HepG2 (cell line): ENCODE measurements around the gene SPON2. TPM values are rescaled to one million over a fixed set of nuclear protein-coding genes. Genes with fewer than 3 reads are reported as not detected.

ENCODE experiments used
- ATAC-seq: fragments of 200-7000 bp; cut with Tn5 transposase; 3 replicates; pipeline ENCODE4 v1.9.1; 2020; ENCODE audit warnings: mild to moderate bottlenecking, moderate library complexity
- BruUV-seq: library from RNA; stranded (reverse); fragments of 400-500 nt; replicated peaks from 2 replicates; lab custom pipeline; 2021; lab: Mats Ljungman, UMichigan
- CTCF ChIA-PET: fragments of 300-600 bp; formaldehyde crosslinking; extraction: SDS; loops from one replicate; lab custom pipeline; 2021; ENCODE audit warnings: low total read pairs, inconsistent platforms, low intra/inter-chr PET ratio; lab: Yijun Ruan, JAX
- POLR2A ChIA-PET: fragments of 350-600 bp; sonication (Branson Sonifier 250); formaldehyde crosslinking; loops from one replicate; lab custom pipeline; 2020; ENCODE audit warnings: antibody characterized with exemption, inconsistent platforms; lab: Yijun Ruan, JAX
- DNase-seq: peaks from one replicate; pipeline ENCODE4 v3.0.0-alpha.2; 2015; ENCODE audit warnings: low spot score
- FAIRE-seq: peaks from 3 replicates; lab custom pipeline; 2011; peaks lifted over from hg19 to GRCh38; lab: Jason Lieb, UNC
- H2AFZ ChIP-seq: one replicate; pipeline ENCODE4 v1.6.1; 2011; ENCODE audit warnings: low read length, inconsistent platforms
- H3K27ac ChIP-seq: fragments of 300-600 bp; 3 replicates; pipeline ENCODE4 v1.8.0; 2011; ENCODE audit warnings: mixed run types, mild to moderate bottlenecking, mixed read lengths, low read length, inconsistent platforms; ENCODE audit not compliant: insufficient read depth; ENCODE audit errors: extremely low read length
- H3K27me3 ChIP-seq, 2 experiments: fragments of 200-600 bp in 1 of 2; 2 replicates in 1 of 2; 3 replicates in 1 of 2; pipeline versions ENCODE4 v1.6.0 to v1.8.0; 2011; ENCODE audit warnings: low read length in 2 of 2, mild to moderate bottlenecking in 2 of 2, moderate library complexity in 2 of 2, inconsistent platforms in 1 of 2; ENCODE audit not compliant: insufficient read depth in 2 of 2, control insufficient read depth in 1 of 2
- H3K36me3 ChIP-seq, 2 experiments: fragments of 200-600 bp in 1 of 2; replicated peaks in 1 of 2; 2 replicates in 1 of 2; 3 replicates in 1 of 2; pipeline versions ENCODE4 v1.5.1 to v1.8.0; 2011; ENCODE audit warnings: low read length in 2 of 2, inconsistent platforms in 1 of 2; ENCODE audit not compliant: insufficient read depth in 2 of 2, control insufficient read depth in 1 of 2
- H3K4me1 ChIP-seq: 2 replicates; pipeline ENCODE4 v1.5.1; 2012; ENCODE audit warnings: low read length, inconsistent platforms; ENCODE audit not compliant: insufficient read depth
- H3K4me2 ChIP-seq: 2 replicates; pipeline ENCODE4 v1.6.0; 2011; ENCODE audit warnings: low read depth, low read length, inconsistent platforms
- H3K4me3 ChIP-seq, 3 experiments: fragments of 200-600 bp in 1 of 3; sonication (generic), shearing (Covaris generic) in 1 of 3; replicated peaks in 1 of 3; 2 replicates each; pipeline ENCODE4 v1.5.1; 2011 to 2016; ENCODE audit warnings: low read length in 3 of 3, inconsistent platforms in 2 of 3, low read depth in 2 of 3, mild to moderate bottlenecking in 2 of 3, control low read depth in 1 of 3, mixed read lengths in 1 of 3; ENCODE audit not compliant: insufficient read depth in 1 of 3
- H3K79me2 ChIP-seq: one replicate; pipeline ENCODE4 v1.6.1; 2011; ENCODE audit warnings: low read length, inconsistent platforms; ENCODE audit not compliant: insufficient read depth
- H3K9ac ChIP-seq: 2 replicates; pipeline ENCODE4 v1.6.0; 2011; ENCODE audit warnings: mild to moderate bottlenecking, low read depth, low read length, inconsistent platforms; ENCODE audit not compliant: insufficient read depth
- H3K9me3 ChIP-seq: 2 replicates; pipeline ENCODE4 v1.5.1; 2012; ENCODE audit warnings: mild to moderate bottlenecking, low read length
- H4K20me1 ChIP-seq: 2 replicates; pipeline ENCODE4 v1.6.0; 2011; ENCODE audit warnings: inconsistent platforms, mild to moderate bottlenecking, low read length, moderate library complexity; ENCODE audit not compliant: insufficient read depth
- ATF6 ChIP-seq: sonication (generic); formaldehyde crosslinking; conservative IDR thresholded peaks from 2 replicates; pipeline ENCODE4 v1.4.0; 2020; ENCODE audit warnings: missing genetic modification reagents
- CBX2 ChIP-seq, 2 experiments: fragments of 200-600 bp in 1 of 2; sonication (generic); formaldehyde crosslinking in 1 of 2; IDR thresholded peaks; 2 replicates each; pipeline versions ENCODE4 v1.7.0 to v1.8.1; 2018 to 2022; ENCODE audit warnings: low read depth in 2 of 2, low read length in 1 of 2, mild to moderate bottlenecking in 1 of 2, missing genetic modification reagents in 1 of 2
- KLF16 ChIP-seq, 2 experiments: sonication (generic) in 1 of 2; formaldehyde crosslinking in 1 of 2; IDR thresholded peaks; 2 replicates each; pipeline versions ENCODE4 v1.6.1 to v1.8.0; 2016 to 2023; ENCODE audit warnings: missing genetic modification reagents in 2 of 2, missing compliant biosample characterization in 1 of 2
- MEF2D ChIP-seq: sonication (generic); formaldehyde crosslinking; IDR thresholded peaks from 2 replicates; pipeline ENCODE4 v1.5.1; 2020; ENCODE audit warnings: mild to moderate bottlenecking, missing genetic modification reagents
- THAP11 ChIP-seq: IDR thresholded peaks from 2 replicates; pipeline ENCODE4 v1.6.1; 2016; ENCODE audit warnings: missing biosample characterization, missing genetic modification reagents
- U2AF2 ChIP-seq: fragments of 200-400 bp; formaldehyde crosslinking; IDR thresholded peaks from 2 replicates; pipeline ENCODE4 v1.6.1; 2017; ENCODE audit warnings: low read depth, mild to moderate bottlenecking, low read length
- ZBTB39 ChIP-seq: sonication (generic); formaldehyde crosslinking; IDR thresholded peaks from 2 replicates; pipeline ENCODE4 v1.5.0; 2020; ENCODE audit warnings: missing genetic modification reagents
- ZNF230 ChIP-seq: sonication (generic); formaldehyde crosslinking; IDR thresholded peaks from 2 replicates; pipeline ENCODE4 v1.4.0; 2020; ENCODE audit warnings: mild to moderate bottlenecking, missing genetic modification reagents
- WGBS: methylation state at CpG from one replicate; pipeline ENCODE4 v1.1.6; 2017; ENCODE audit warnings: low lambda C conversion rate; 5-methylcytosine and 5-hydroxymethylcytosine counted together
- in situ Hi-C: cut with HindIII; loops from 2 replicates; pipeline ENCODE4 v1.10.0; 2017; ENCODE audit warnings: low pct_unique_long_range_greater_than_20kb; ENCODE audit not compliant: extremely low pct_ligation_motif_present
- intact Hi-C: fragments of 100-400 bp; cut with micrococcal nuclease; formaldehyde crosslinking; loops from one replicate; pipeline ENCODE4 v1.10.0; 2022; ENCODE audit not compliant: unreplicated experiment
- polyA plus RNA-seq, 8 experiments: library from polyadenylated mRNA; depleted of rRNA in 3 of 8; stranded (reverse) in 7 of 8; unstranded in 1 of 8; fragments of >200 nt; fragmentation: Illumina TruSeq in 4 of 8; extraction: Trizol in 4 of 8; gene quantifications; 2 replicates each; pipeline versions ENCODE4 v1.2.1 to v1.2.3, GENCODE V29; 2011 to 2016; ENCODE audit warnings: low read depth in 4 of 8, missing spikeins in 1 of 8, mixed read lengths in 1 of 8; ENCODE audit not compliant: insufficient read depth in 1 of 8
- total RNA-seq, 5 experiments: library from RNA; depleted of rRNA; stranded (reverse); fragments of >200 nt; fragmentation: Illumina TruSeq; extraction: Trizol; gene quantifications; 2 replicates each; pipeline ENCODE4 v1.2.3, GENCODE V29; 2016; ENCODE audit warnings: low read depth in 1 of 5

Gene SPON2
- total and polyA plus RNA-seq, 2 of the 13 experiments (the other 11 are each of a cell fraction or from before 2014, with no cell fraction given) = 17.4 to 55.2 TPM

- POLR2A ChIA-PET = no interaction called here
- TF ChIP-seq KLF16 (CRISPR knock-in tag; IDR thresholded peaks at IDR 0.05) (no peak), ATF6 (no peak), ZBTB39 (CRISPR knock-in tag) (no peak), MEF2D (no peak), CBX2 (IDR thresholded peaks at IDR 0.05; ENCODE audit: low read depth, low read length) (no peak), CBX2 (CRISPR knock-in tag; IDR thresholded peaks at IDR 0.05; ENCODE audit: low read depth) (no peak), THAP11 (CRISPR knock-in tag) (no peak), U2AF2 (no peak), ZNF230 (CRISPR knock-in tag) (no peak)
- Histone ChIP-seq H3K4me2 (no peak overlapping the region), H3K4me1 (peaks cover 18% of the 10 kb centered on the region), H3K79me2 (no peaks in the 10 kb centered on the region), H3K27ac (no peak overlapping the region), H3K27me3 (peaks cover 7 to 42% of the 10 kb centered on the region in 2 experiments; a peak in 4 of 5 replicates), H3K9ac (no peak overlapping the region), H3K4me3 (no peak overlapping the region), H4K20me1 (no peaks in the 10 kb centered on the region), H2AFZ (no peak overlapping the region), H3K9me3 (no peaks in the 10 kb centered on the region), H3K36me3 (no peaks in the 10 kb centered on the region)
- no TSS peak for BruUV-seq
- DNase-seq (no peak), ATAC-seq (peak; percentile 45), FAIRE-seq (no peak)
- intact Hi-C loops (no loop called here), in situ Hi-C loops (no loop called here)
- no CpG with 5 or more reads among the region's 3 CpGs for WGBS
- CTCF ChIA-PET = no interaction called here
These were observed 21.5 kb downstream of the SPON2 start for GRCh38 chr4:1150875-1151274.
